Fibroblast of pulmonary artery (primary cell): ENCODE results near the gene FAM181A.

Experiments used
- DNase-seq: peaks from one replicate; pipeline ENCODE4 v3.0.0-alpha.2; 2010; ENCODE audit warnings: low read depth
- H3K4me3 ChIP-seq: replicated peaks from 2 replicates; pipeline ENCODE4 v1.5.1; 2011; ENCODE audit warnings: low read depth, mild to moderate bottlenecking, control low read depth, low read length, moderate library complexity
- CTCF ChIP-seq: IDR thresholded peaks from 2 replicates; pipeline ENCODE4 v1.5.1; 2011; ENCODE audit warnings: mild to moderate bottlenecking, control low read depth, low read length, inconsistent platforms; ENCODE audit errors: missing control alignments

Gene FAM181A

GRCh38 chr14:93923626-93924025 lies 3.5 kb upstream of the FAM181A start:
- TF ChIP-seq CTCF: no peak
- DNase-seq: no peak

GRCh38 chr14:93924592-93925355 lies 2.4 kb upstream of the FAM181A start:
- TF ChIP-seq CTCF: no peak
- DNase-seq: no peak
- H3K4me3 ChIP-seq: no peak overlapping the region

More at GRCh38 chr14:93923626-93924025, 3.5 kb upstream of the FAM181A start:
- no peak overlapping the region for H3K4me3 ChIP-seq

GRCh38 chr14:93925374-93925895 lies 1.7 kb upstream of the FAM181A start:
- no peak for TF ChIP-seq CTCF
- no peak overlapping the region for H3K4me3 ChIP-seq

GRCh38 chr14:93926245-93926872 lies 785 bp upstream of the FAM181A start:
- no peak overlapping the region for H3K4me3 ChIP-seq
- TF ChIP-seq CTCF: no peak

More at GRCh38 chr14:93925374-93925895, 1.7 kb upstream of the FAM181A start:
- DNase-seq: no peak

GRCh38 chr14:93927800-93928145 lies 629 bp downstream of the FAM181A start:
- no peak for TF ChIP-seq CTCF
- H3K4me3 ChIP-seq: no peak overlapping the region
- no peak for DNase-seq

More at GRCh38 chr14:93926245-93926872, 785 bp upstream of the FAM181A start:
- DNase-seq: no peak

- no peak for TF ChIP-seq CTCF
- no peak overlapping the region for H3K4me3 ChIP-seq
- no peak for DNase-seq
Measured at GRCh38 chr14:93928184-93929047, 1.3 kb downstream of the FAM181A start.
